Activated naive CD4-positive, alpha-beta T cell treated with anti-CD3 and anti-CD28 coated beads, Interleukin-2, amount 50 U/mL, for 16 hours (primary cell): ENCODE measurements around the gene PNMA8A.
"Not testable (repeated sequence)": the region's sequence is repeated elsewhere in the genome, so short reads cannot be mapped to it uniquely, and the experiment has no call there.

Source experiments
- DNase-seq: peaks from one replicate; pipeline ENCODE4 v3.0.0-alpha.2; 2020

PNMA8A gene, protein sequence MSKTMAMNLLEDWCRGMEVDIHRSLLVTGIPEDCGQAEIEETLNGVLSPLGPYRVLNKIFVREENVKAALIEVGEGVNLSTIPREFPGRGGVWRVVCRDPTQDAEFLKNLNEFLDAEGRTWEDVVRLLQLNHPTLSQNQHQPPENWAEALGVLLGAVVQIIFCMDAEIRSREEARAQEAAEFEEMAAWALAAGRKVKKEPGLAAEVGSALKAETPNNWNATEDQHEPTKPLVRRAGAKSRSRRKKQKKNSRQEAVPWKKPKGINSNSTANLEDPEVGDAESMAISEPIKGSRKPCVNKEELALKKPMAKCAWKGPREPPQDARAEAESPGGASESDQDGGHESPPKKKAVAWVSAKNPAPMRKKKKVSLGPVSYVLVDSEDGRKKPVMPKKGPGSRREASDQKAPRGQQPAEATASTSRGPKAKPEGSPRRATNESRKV

GRCh38 chr19:46471116-46471733, at the start of gene PNMA8A:
Gene PNMA8A, minus strand, starts transcription at chr19:46471563. Its CDS starts 528 bp downstream, at chr19:46471035.
- DNase-seq, result peak; percentile 33

DNA sequence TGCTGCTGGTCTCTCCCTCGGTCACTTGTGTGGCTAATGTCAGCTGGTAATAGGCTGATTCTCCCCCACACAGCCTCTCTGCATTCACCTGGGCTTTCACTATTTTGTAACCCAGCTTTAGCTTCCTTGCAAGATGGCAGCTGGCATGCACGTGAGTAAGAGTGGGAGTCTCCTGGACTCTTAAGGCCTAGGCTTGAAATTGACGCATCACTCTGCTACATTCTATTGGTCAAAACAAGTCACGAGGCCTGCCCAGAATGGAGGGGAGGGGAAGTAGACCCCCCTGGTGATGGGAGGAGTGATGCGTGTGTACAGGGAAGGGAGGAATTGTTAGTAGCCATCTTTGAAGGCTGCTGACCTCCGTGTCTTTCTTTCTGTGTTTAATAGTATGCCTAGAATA, 49.3 kb upstream of the PNMA8A start:
- no peak for DNase-seq

GRCh38 chr19:46517471-46517870, 46.1 kb upstream of the PNMA8A start:
- no peak for DNase-seq

DNA sequence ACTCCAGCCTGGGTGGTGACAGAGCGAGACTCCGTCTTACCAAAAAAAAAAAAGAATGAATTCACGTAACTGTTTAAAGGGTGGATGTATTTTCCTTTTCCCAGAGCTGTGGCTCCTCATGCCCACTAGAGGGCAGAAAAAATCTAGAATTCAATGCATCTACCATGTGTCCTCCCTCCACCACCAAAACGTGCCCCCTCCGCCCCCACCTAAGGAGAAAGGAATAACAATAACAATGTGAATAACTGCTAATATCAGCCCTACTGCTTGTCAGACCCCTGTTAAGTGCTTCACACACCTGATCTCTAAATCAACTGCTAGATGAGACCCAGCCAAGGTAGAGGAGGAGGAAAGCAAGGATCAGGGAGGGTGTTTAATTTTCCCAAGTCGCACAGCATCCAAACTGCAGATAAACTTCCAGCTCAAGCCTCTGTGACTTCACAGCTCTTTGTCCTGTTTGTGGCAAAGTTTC, 44.6 kb upstream of the PNMA8A start:
- DNase-seq, result peak; percentile 47

DNA sequence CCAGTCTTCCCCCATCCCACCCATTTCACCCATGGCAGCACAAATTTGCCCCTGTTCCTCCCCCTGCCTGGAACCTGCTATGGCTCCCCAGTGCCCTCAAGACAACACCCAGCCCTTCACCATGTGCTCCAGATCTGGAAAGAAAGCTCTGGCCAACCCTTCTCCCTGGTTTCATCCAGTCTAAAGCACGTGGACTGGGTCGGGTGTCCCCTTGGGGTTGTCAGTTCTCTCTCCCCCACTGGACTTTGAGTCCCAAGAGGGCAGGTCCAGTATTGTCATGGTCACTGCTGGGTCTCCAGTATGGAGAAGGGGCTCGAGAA, 43.9 kb upstream of the PNMA8A start:
- DNase-seq, result no peak

DNA sequence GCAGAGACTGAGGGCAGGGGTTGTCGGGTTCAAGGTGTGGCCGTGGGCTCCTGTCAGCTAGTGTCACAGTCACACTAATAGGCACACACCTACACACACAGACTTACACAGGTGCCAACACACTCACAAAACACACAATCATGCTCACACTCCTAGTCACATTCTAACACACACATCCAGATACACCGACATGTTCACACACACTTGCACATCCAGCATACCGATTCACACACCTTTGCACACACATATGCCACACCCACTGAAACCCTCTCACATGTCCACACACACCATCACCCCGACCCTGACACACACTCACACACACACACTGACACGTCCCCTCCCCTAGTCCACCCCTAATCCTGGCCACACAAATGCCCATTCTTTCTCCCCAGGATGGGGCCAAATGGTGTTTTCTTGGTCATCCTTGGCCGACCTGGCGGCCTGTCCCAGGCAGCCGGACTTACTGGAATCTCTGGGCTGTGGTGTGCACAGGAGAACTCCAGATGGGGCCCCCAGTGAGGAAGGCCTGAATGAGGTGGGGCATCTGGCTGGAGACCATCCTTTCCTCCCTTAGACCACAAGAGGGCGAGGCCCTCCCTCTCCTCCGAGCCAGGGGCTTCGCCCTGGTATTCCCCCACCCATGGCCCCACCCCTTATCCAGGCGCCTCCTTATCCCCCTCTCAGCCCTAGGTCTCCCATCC, 43.4 kb upstream of the PNMA8A start:
- DNase-seq, result no peak

DNA sequence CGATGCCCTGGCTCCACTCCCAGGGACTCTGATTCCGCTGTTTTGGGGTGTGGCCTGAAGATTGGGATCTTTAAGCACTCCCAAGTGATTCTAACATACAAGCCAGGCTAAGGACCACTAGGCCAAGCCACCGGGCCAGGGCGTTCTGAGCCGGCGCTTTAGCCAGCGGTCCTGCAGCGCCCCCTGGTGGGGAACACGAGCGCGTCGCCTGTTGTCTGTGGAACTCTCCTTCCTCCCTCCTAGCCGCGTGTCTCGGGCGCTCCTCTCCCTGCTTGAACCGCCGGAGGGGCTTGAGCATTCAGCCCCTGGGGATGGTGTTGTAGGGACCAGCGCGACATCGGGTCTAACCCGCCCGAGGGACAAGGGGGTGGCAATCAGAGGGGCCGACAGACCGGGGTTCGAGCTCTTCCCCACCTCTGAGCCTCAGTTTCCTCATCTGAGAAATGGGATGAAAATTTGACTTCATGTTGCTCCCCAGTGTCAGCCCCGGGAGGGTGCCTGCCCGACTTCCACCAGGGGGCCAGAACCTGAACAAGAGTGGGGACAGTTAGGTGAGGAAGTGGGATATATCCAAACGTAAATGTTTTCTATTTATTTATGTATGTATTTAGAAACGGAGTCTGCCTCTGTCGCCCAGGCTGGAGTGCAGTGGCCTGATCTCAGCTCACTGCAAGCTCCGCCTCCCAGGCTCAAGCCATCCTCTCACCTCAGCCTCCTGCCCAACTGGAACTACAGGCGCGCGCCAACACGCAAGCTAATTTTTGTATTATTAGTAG, 42.3 kb upstream of the PNMA8A start:
- peak; percentile 84 for DNase-seq

DNA sequence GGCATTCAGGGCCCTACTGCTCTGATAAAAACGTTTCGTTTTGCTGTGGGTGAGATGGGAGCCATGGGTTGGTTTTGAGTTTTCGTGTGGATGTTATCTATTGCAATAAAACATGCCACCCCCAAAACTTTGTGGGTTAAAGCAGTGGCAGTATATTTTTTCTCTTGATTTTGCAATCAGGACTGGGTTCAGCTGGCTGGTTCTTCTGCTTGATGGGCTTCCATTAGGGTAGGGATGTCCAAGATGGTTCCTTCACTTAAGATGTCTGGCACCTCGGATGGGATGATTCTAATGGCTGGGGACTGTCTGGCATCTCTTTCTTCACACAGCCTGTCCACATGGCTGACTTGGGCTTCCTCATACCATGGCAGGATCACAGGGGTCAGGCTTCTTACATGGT, 39.9 kb upstream of the PNMA8A start:
- DNase-seq, result no peak

GRCh38 chr19:46508206-46508605, 36.8 kb upstream of the PNMA8A start:
- DNase-seq, result no peak

- DNase-seq, result no peak
Measured at GRCh38 chr19:46503848-46504453, 32.6 kb upstream of the PNMA8A start.

GRCh38 chr19:46502891-46503290, 31.5 kb upstream of the PNMA8A start:
- DNase-seq, result no peak

GRCh38 chr19:46499692-46500091, 28.3 kb upstream of the PNMA8A start:
- no peak for DNase-seq

- DNase-seq, result no peak
Measured at GRCh38 chr19:46497773-46498172, 26.4 kb upstream of the PNMA8A start.

DNA sequence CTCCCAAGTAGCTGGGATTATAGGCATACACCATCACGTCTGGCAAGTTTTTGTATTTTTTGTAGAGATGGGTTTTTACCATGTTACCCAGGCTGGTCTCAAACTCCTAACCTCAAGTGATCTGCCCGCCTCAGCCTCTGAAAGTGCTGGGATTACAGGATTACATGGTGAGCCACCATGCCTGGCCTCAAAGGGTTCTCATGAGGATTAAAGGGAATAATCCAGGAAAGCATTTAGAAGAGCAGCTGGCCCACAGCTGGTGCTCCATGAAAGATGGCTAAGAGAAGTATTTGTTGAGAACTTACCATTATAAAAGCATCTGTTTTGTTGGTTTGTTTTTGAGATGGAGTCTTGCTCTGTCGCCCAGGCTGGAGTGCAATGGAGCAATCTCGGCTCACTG, 25.5 kb upstream of the PNMA8A start:
- DNase-seq, result not testable (repeated sequence)

DNA sequence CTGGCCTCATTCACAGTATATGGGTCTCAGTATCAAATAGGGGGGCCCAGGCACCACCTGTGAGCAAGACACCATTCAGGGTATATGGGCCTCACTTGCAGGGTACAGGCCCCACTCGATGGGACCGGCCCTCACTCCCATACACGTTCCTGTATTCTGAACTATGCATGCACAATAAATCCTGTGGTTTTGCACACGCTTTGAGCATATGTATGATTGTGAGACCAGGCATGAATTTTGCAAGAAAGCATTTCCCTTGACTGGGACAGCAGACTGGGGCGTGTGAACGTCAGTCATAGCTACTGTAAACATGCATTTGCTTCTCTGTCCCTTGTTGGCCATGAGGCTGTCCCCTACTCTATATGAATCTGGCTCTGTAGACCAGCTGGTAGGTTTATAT, 24.9 kb upstream of the PNMA8A start:
- no peak for DNase-seq

DNA sequence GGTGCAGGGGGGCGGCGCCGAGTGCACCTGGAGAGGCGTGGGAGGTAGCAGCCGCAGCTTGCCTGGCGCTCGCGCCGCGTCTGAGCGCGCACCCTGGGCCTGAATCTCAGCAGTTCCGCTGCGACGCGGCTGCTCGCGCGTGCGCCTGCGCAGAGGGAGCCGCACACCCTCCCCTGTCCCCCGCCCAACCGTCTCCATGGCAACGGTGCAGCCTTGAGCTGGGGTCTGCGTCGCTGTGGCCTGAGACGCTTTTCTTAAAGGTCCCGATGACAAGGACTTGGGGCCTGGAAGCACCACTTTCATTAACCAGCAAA, 24.4 kb upstream of the PNMA8A start, which contains the start of gene PNMA8B:
Gene PNMA8B, minus strand, starts transcription at position 82 of the 314 bp plus-strand sequence. CDS start 402 bp downstream, outside the sequence.
- DNase-seq, result peak; percentile 64

DNA sequence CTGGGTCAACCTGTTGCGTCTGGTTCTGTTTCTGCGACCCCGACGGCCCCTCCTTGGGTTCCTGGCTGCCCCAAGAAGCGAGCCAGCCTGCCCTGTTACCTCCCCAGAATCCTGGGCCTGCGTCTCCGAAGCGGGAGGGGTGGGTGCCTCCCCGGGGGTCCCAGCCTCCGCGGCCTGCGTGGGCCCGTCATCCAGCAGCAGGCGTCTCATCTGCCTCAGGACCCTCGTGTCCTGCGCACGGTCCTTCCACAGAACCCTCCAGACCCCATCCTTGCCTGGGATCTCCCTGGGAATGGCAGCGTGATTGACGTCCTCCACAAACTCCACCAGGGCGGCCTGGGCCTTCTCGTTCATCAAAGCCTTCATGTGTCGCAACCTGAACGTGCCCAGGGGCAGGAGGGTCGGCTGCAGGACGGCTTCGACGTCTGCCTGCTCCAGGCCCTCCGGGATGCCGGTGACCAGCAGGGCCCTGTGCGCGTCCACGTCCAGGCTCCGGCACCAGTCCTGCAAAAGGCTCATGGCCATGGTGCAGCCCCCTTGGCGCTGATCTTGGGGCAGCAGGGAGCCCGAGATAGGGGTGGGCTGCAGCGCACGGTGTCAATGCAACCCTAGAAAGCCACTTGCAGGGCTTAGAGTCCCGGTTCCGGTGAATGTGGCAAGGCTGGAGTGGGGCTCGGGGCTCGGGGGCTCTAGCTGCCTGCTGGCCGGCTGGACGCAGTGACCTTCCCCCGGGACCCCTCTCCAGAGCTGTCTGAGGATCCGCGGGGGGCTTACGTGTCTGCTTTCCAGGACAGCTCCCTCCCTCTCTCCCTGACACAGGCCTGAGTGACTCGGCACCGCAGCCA, 23.8 kb upstream of the PNMA8A start:
- DNase-seq, result no peak

DNA sequence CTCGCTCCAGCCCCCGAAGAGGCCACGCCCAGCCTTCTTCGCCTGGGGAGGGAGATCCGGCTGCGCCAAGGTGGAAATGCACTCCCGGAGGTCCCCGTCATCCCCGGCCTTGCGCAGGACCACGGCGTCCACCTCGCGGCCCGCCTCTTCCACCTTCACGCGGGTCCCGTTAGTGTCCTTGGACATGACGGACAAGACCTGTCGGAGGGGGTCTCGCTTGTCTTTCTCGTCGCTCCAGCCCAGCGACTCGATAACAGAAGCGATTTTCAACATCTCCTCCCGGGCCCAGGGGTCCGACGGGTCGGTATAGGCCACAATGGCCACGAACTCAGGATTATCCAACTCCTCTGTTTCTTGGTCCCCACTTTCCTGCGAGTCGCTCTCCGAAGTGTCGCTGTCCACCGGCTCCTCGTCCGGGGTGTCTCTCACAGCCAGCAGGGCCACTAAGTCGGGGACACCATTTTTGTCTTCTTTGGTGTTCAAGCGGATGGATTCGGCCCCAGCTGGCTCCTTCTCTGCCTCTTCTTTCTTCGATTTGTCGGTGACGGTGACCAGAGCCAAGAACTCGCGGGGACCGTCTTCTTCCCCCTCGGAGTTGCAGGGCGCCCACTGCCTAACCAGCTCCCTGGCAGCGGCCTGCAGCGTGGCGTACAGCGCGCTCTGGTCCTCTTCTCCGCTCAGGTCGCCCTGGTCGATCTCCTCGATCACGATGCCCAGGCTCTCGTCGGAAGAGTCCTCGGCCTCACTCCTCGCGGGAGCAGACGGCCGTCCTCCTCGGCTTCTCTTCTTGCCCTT, 23.0 kb upstream of the PNMA8A start:
- DNase-seq, result no peak

GRCh38 chr19:46493236-46494145, 22.1 kb upstream of the PNMA8A start:
- DNase-seq, result peak; percentile 53

GRCh38 chr19:46492841-46493235, 21.5 kb upstream of the PNMA8A start:
- peak; percentile 42 for DNase-seq
